Vagina (tissue), 2 donors: ENCODE measurements around the gene NKD2. TPM values are rescaled to one million over a fixed set of nuclear protein-coding genes. Genes with fewer than 3 reads are reported as not detected.

Experiments
- DNase-seq, 2 donors: peaks; one replicate each; pipeline ENCODE4 v3.0.0-alpha.2; 2017; ENCODE audit errors: extremely low spot score in 2 of 2
- H3K27ac ChIP-seq: fragments of 200-600 bp; sonication (generic); one replicate; pipeline ENCODE4 v1.5.1; 2019
- H3K27me3 ChIP-seq: fragments of 200-600 bp; sonication (generic); one replicate; pipeline ENCODE4 v1.5.1; 2019
- H3K36me3 ChIP-seq, 2 donors: fragments of 200-600 bp; sonication (generic); one replicate each; pipeline ENCODE4 v1.5.1; 2017 to 2019
- H3K4me1 ChIP-seq: fragments of 200-600 bp; sonication (generic); one replicate; pipeline ENCODE4 v1.5.1; 2019
- H3K4me3 ChIP-seq, 2 donors: fragments of 200-600 bp; sonication (generic); 1 replicate in 1 of 2; 2 replicates in 1 of 2; pipeline ENCODE4 v1.5.1; 2016 to 2019
- H3K9me3 ChIP-seq: fragments of 200-600 bp; sonication (generic); one replicate; pipeline ENCODE4 v1.5.1; 2019
- CTCF ChIP-seq, 3 experiments: fragments of 450-650 bp in 2 of 3; fragments of 200-600 bp in 1 of 3; sonication (generic) in 1 of 3; IDR thresholded peaks; one replicate each; pipeline ENCODE4 v1.5.1; 2017 to 2019; ENCODE audit warnings: antibody characterized with exemption in 3 of 3, mild to moderate bottlenecking in 2 of 3, moderate library complexity in 2 of 3
- POLR2A ChIP-seq, 2 donors: fragments of 450-650 bp; IDR thresholded peaks; one replicate each; pipeline ENCODE4 v1.6.1; 2017; ENCODE audit warnings: antibody characterized with exemption in 2 of 2, mild to moderate bottlenecking in 2 of 2, moderate library complexity in 2 of 2
- POLR2AphosphoS5 ChIP-seq, 2 donors: sonication (generic); formaldehyde crosslinking; IDR thresholded peaks; one replicate each; pipeline ENCODE4 v1.9.0; 2017; ENCODE audit warnings: antibody characterized with exemption in 2 of 2, mild to moderate bottlenecking in 2 of 2, low read depth in 1 of 2; ENCODE audit not compliant: insufficient read depth in 1 of 2
- intact Hi-C: fragments of 100-400 bp; cut with DNase I; formaldehyde crosslinking; loops from one replicate; pipeline ENCODE4 v1.15.1; 2023
- total RNA-seq: library from RNA; depleted of rRNA; stranded (reverse); fragments of >200 nt; gene quantifications from one replicate; pipeline ENCODE4 v1.2.3, GENCODE V29; 2016

Gene NKD2
- total RNA-seq, 1 donor from 2014 or later = 2.0 TPM

DNA sequence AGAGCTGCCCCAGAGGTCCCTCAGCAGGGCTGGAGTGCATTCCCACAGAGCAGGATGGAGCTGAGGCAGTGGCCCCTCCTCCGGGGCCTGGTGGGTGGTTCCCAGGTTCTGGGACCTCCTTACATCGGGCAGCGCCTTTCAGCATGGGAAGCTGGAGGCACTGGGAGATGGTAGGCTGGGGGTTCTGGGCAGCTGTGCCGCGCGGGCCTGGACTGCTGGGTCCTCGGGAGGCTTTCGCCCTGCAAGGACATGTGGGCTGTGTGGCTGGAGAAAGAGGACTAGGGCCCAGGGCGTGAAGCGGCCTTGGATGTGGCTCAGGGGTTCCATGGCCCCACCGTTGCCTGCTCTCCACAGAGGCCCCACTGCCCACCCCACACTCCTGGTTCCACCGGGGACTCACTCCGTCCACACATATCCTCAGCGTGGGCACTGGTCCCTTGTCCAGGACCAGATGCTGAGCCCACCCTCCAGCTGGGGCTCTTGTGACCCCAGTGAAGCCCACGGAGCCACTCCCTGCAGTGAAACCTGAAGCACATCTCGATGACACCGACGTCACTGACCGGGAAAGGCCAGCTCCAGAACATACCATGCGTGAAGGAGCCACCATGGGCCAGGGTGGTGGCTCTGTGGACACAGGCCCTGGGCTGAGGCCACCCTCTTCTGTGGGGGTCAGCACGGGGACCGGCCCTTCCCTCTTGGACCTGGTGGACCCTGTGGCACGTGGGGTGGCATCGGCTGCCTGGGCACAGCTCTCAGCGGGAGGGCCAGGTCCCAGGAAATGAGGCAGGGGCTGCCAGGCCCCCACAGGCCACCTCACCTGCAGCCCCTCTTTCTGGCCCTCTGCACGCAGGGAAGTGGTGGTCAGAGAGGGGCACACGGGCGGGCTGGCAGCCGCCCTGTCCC is 31.5 kb upstream of the NKD2 start:
- Histone ChIP-seq H3K4me3 (no peak overlapping the region), H3K27me3 (no peaks in the 10 kb centered on the region), H3K27ac (no peak overlapping the region), H3K4me1 (no peaks in the 10 kb centered on the region), H3K9me3 (no peaks in the 10 kb centered on the region), H3K36me3 (no peaks in the 10 kb centered on the region)
- intact Hi-C loops = no loop called here
- DNase-seq = peak in 1 of 2 donors; percentile 80
- TF ChIP-seq POLR2AphosphoS5 (IDR thresholded peaks at IDR 0.05; ENCODE audit: insufficient read depth in 1 of 2, low read depth in 1 of 2) = no peak
- no peak for TF ChIP-seq CTCF (IDR thresholded peaks at IDR 0.05)
- TF ChIP-seq POLR2A (IDR thresholded peaks at IDR 0.05) = no peak

GRCh38 chr5:978054-978453 is 30.5 kb upstream of the NKD2 start:
- peak; percentile 40 to 74 for DNase-seq
- H3K4me1 ChIP-seq = no peaks in the 10 kb centered on the region
- intact Hi-C loops = no loop called here
- no peaks in the 10 kb centered on the region for H3K36me3 ChIP-seq
- H3K27ac ChIP-seq = no peak overlapping the region
- no peaks in the 10 kb centered on the region for H3K9me3 ChIP-seq
- H3K27me3 ChIP-seq = no peaks in the 10 kb centered on the region
- TF ChIP-seq CTCF (IDR thresholded peaks at IDR 0.05) (no peak), POLR2AphosphoS5 (IDR thresholded peaks at IDR 0.05; ENCODE audit: insufficient read depth in 1 of 2, low read depth in 1 of 2) (no peak), POLR2A (IDR thresholded peaks at IDR 0.05) (no peak)
- H3K4me3 ChIP-seq = no peak overlapping the region

GRCh38 chr5:978693-979092 is 29.9 kb upstream of the NKD2 start:
- intact Hi-C loops = no loop called here

DNA sequence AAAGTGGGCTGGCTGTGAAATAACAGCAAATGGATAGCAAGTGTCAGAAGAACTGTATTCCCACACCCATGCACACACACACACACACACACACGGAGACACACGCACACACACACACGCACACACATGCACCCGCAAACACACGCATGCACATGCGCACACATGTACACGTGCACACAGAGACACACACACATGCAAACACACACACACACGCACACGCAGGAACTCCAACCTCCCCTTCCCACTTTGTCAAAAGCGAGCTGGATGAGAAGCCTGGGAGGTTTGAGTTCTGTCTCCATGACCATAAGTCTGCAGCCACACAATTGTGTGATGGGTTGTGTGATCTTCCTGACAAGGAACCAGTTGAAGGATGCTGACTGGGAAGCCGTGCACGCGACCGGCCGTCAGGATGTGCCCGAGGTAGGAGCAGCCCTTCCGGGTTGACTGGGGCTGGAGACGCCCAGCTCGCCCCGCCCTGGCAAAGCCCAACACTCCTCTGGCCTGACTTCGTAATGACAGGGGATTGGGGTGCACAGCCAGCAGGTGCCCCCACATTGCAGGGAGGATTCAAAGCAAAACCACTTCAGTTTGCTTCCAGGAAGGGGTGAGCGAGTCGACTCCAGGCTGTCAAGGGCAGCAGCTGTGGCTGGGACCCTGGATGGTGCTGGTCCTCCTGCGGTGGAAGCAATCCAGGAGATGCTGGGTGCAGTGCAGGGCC is 29.3 kb upstream of the NKD2 start:
- DNase-seq = peak; percentile 49 to 77
- no peak overlapping the region for H3K4me3 ChIP-seq
- H3K4me1 ChIP-seq = no peaks in the 10 kb centered on the region
- no peaks in the 10 kb centered on the region for H3K36me3 ChIP-seq
- H3K27me3 ChIP-seq = no peaks in the 10 kb centered on the region
- TF ChIP-seq POLR2A (IDR thresholded peaks at IDR 0.05) (no peak), CTCF (IDR thresholded peaks at IDR 0.05) (no peak), POLR2AphosphoS5 (IDR thresholded peaks at IDR 0.05; ENCODE audit: insufficient read depth in 1 of 2, low read depth in 1 of 2) (no peak)
- no peak overlapping the region for H3K27ac ChIP-seq
- H3K9me3 ChIP-seq = no peaks in the 10 kb centered on the region
- intact Hi-C loops = no loop called here

More at GRCh38 chr5:978693-979092, 29.9 kb upstream of the NKD2 start:
- no peak overlapping the region for H3K4me3 ChIP-seq
- no peak for TF ChIP-seq CTCF (IDR thresholded peaks at IDR 0.05)
- no peak for TF ChIP-seq POLR2A (IDR thresholded peaks at IDR 0.05)
- TF ChIP-seq POLR2AphosphoS5 (IDR thresholded peaks at IDR 0.05; ENCODE audit: insufficient read depth in 1 of 2, low read depth in 1 of 2) = no peak
- DNase-seq = peak in 1 of 2 donors; percentile 72
- H3K27me3 ChIP-seq = no peaks in the 10 kb centered on the region
- H3K36me3 ChIP-seq = no peaks in the 10 kb centered on the region
- no peak overlapping the region for H3K27ac ChIP-seq
- no peaks in the 10 kb centered on the region for H3K9me3 ChIP-seq
- H3K4me1 ChIP-seq = no peaks in the 10 kb centered on the region
